Skeletal muscle tissue (tissue), 4 donors: Measurements from ENCODE around the gene ENAH. TPM values are rescaled to one million over a fixed set of nuclear protein-coding genes. Genes with fewer than 3 reads are reported as not detected.

Experiments
- H3K27ac ChIP-seq: one replicate; pipeline ENCODE4 v1.7.0; 2013; ENCODE audit warnings: mild to moderate bottlenecking, low read depth, low read length, inconsistent platforms
- H3K27me3 ChIP-seq, 3 donors: one replicate each; pipeline ENCODE4 v1.7.0; 2013; ENCODE audit warnings: low read length in 3 of 3; ENCODE audit not compliant: control insufficient read depth in 3 of 3, insufficient read depth in 3 of 3
- H3K36me3 ChIP-seq, 3 donors: one replicate each; pipeline ENCODE4 v1.7.0; 2013; ENCODE audit warnings: low read length in 3 of 3; ENCODE audit not compliant: control insufficient read depth in 3 of 3, insufficient read depth in 3 of 3
- H3K4me1 ChIP-seq, 3 donors: one replicate each; pipeline ENCODE4 v1.7.0; 2013; ENCODE audit warnings: low read length in 3 of 3, mild to moderate bottlenecking in 3 of 3; ENCODE audit not compliant: control insufficient read depth in 3 of 3, insufficient read depth in 3 of 3
- H3K4me3 ChIP-seq, 3 donors: one replicate each; pipeline ENCODE4 v1.7.0; 2013; ENCODE audit warnings: low read length in 3 of 3
- H3K9ac ChIP-seq, 3 donors: one replicate each; pipeline ENCODE4 v1.7.0; 2013; ENCODE audit warnings: low read length in 3 of 3, mild to moderate bottlenecking in 3 of 3, moderate library complexity in 2 of 3, low read depth in 1 of 3
- H3K9me3 ChIP-seq, 3 donors: one replicate each; pipeline ENCODE4 v1.7.0; 2013; ENCODE audit warnings: low read length in 3 of 3; ENCODE audit not compliant: control insufficient read depth in 3 of 3
- total RNA-seq: library from RNA; depleted of rRNA; stranded (reverse); fragments of >200 nt; gene quantifications from one replicate; pipeline ENCODE4 v1.2.3, GENCODE V29; 2014
- donor health status: Osteomylitis.

ENAH gene
- total RNA-seq, 1 donor from 2014 or later, result 38.6 TPM

- Histone ChIP-seq H3K9me3 (no peaks in the 10 kb centered on the region), H3K9ac (no peak overlapping the region), H3K27me3 (no peaks in the 10 kb centered on the region), H3K36me3 (peaks cover 2 to 16% (median 10%) of the 10 kb centered on the region in 3 donors), H3K4me1 (no peaks in the 10 kb centered on the region), H3K27ac (no peak overlapping the region), H3K4me3 (no peak overlapping the region)
Observed at GRCh38 chr1:225493591-225494246, 159.2 kb downstream of the ENAH start.

GRCh38 chr1:225488676-225489075 lies 164.2 kb downstream of the ENAH start:
- Histone ChIP-seq H3K27me3 (peaks cover 0 to 6% (median 0%) of the 10 kb centered on the region in 3 donors), H3K4me3 (no peak overlapping the region), H3K27ac (no peak overlapping the region), H3K9me3 (no peaks in the 10 kb centered on the region), H3K4me1 (peaks cover 0 to 5% (median 0%) of the 10 kb centered on the region in 3 donors), H3K36me3 (no peaks in the 10 kb centered on the region), H3K9ac (no peak overlapping the region)

GRCh38 chr1:225486856-225487255 lies 166.1 kb downstream of the ENAH start:
- peaks cover 0 to 6% (median 0%) of the 10 kb centered on the region in 3 donors for H3K27me3 ChIP-seq
- H3K4me3 ChIP-seq, result no peak overlapping the region
- no peak overlapping the region for H3K27ac ChIP-seq
- H3K4me1 ChIP-seq, result peaks cover 0 to 5% (median 5%) of the 10 kb centered on the region in 3 donors
- no peaks in the 10 kb centered on the region for H3K9me3 ChIP-seq
- H3K36me3 ChIP-seq, result no peaks in the 10 kb centered on the region
- no peak overlapping the region for H3K9ac ChIP-seq

- Histone ChIP-seq H3K4me3 (no peak overlapping the region), H3K9me3 (no peaks in the 10 kb centered on the region), H3K27ac (no peak overlapping the region), H3K27me3 (peaks cover 0 to 6% (median 0%) of the 10 kb centered on the region in 3 donors), H3K36me3 (no peaks in the 10 kb centered on the region), H3K9ac (no peak overlapping the region), H3K4me1 (peaks cover 0 to 5% (median 5%) of the 10 kb centered on the region in 3 donors)
Observed at GRCh38 chr1:225485991-225486530, 166.9 kb downstream of the ENAH start.

GRCh38 chr1:225485226-225485625 lies 167.7 kb downstream of the ENAH start:
- H3K27me3 ChIP-seq, result peaks cover 0 to 6% (median 0%) of the 10 kb centered on the region in 3 donors
- no peaks in the 10 kb centered on the region for H3K36me3 ChIP-seq
- H3K4me3 ChIP-seq, result no peak overlapping the region
- H3K9ac ChIP-seq, result no peak overlapping the region
- H3K27ac ChIP-seq, result no peak overlapping the region
- H3K4me1 ChIP-seq, result peaks cover 0 to 5% (median 5%) of the 10 kb centered on the region in 3 donors
- no peaks in the 10 kb centered on the region for H3K9me3 ChIP-seq

- Histone ChIP-seq H3K4me3 (no peak overlapping the region), H3K27me3 (peaks cover 0 to 6% (median 0%) of the 10 kb centered on the region in 3 donors), H3K9ac (no peak overlapping the region), H3K4me1 (peaks cover 0 to 5% (median 5%) of the 10 kb centered on the region in 3 donors), H3K9me3 (no peaks in the 10 kb centered on the region), H3K36me3 (no peaks in the 10 kb centered on the region), H3K27ac (no peak overlapping the region)
Observed at GRCh38 chr1:225484657-225485214, 168.2 kb downstream of the ENAH start.

- Histone ChIP-seq H3K9ac (peak overlapping the region in 1 of 3 donors; percentile 47), H3K27me3 (peaks cover 0 to 6% (median 0%) of the 10 kb centered on the region in 3 donors), H3K27ac (no peak overlapping the region), H3K4me1 (peaks cover 0 to 5% (median 5%) of the 10 kb centered on the region in 3 donors), H3K36me3 (no peaks in the 10 kb centered on the region), H3K4me3 (peak overlapping the region in 2 of 3 donors; percentile 29 to 37), H3K9me3 (no peaks in the 10 kb centered on the region)
Observed at GRCh38 chr1:225483818-225484656, 168.9 kb downstream of the ENAH start.

GRCh38 chr1:225482421-225482950 lies 170.4 kb downstream of the ENAH start:
- Histone ChIP-seq H3K27me3 (peaks cover 0 to 6% (median 0%) of the 10 kb centered on the region in 3 donors), H3K27ac (no peak overlapping the region), H3K9ac (no peak overlapping the region), H3K4me1 (peaks cover 0 to 5% (median 5%) of the 10 kb centered on the region in 3 donors), H3K36me3 (no peaks in the 10 kb centered on the region), H3K4me3 (no peak overlapping the region), H3K9me3 (no peaks in the 10 kb centered on the region)

- Histone ChIP-seq H3K9ac (no peak overlapping the region), H3K4me1 (peaks cover 0 to 5% (median 5%) of the 10 kb centered on the region in 3 donors), H3K4me3 (no peak overlapping the region), H3K27me3 (peaks cover 0 to 6% (median 0%) of the 10 kb centered on the region in 3 donors), H3K9me3 (no peaks in the 10 kb centered on the region), H3K27ac (no peak overlapping the region), H3K36me3 (no peaks in the 10 kb centered on the region)
Observed at GRCh38 chr1:225481738-225482137, 171.2 kb downstream of the ENAH start.
